A673 (cell line): ENCODE data around the gene ZSWIM2.

ENCODE experiments used
- CTCF ChIP-seq: fragments of 300-800, 200-600 bp; sonication (generic); conservative IDR thresholded peaks from 2 replicates; pipeline ENCODE4 v1.5.1; 2017; ENCODE audit warnings: low read depth, mild to moderate bottlenecking, antibody characterized with exemption, low read length, moderate library complexity, mixed read lengths
- EZH2 ChIP-seq: fragments of 200-600 bp; sonication (generic); IDR thresholded peaks from 2 replicates; pipeline ENCODE4 v1.6.1; 2017; ENCODE audit warnings: borderline replicate concordance, low read depth, mild to moderate bottlenecking, mixed read lengths, antibody characterized with exemption, low read length; ENCODE audit not compliant: poor library complexity, severe bottlenecking

DNA sequence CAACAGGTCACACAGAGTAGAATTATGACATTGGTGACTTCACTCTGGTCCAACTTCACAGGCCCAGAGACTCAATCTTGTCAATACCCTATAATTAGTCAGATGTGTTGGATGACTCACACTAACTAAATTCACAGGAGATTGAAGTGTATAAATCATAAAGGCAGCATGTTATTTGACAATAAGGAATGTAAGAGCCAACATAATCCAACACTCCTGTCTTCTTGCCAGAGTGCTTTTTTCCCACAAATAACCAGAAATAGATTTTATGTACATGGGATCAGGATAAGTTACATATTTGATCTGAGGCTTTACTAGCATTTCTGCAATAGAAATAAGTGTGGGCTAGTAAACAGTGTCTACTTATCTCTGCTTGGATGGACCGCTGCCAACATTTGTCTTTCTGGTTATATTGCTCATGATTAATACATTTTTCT lies 42.2 kb upstream of the ZSWIM2 start:
- TF ChIP-seq CTCF (no peak), EZH2 (no peak)
